Retinal pigment epithelial cell (primary cell): ENCODE measurements around the gene TRIM65.

Experiments used
- DNase-seq: peaks from one replicate; pipeline ENCODE4 v3.0.0-alpha.2; 2010; ENCODE audit warnings: low read depth
- H3K4me3 ChIP-seq: 2 replicates; pipeline ENCODE4 v1.5.1; 2011; ENCODE audit warnings: mild to moderate bottlenecking, low read length, control low read depth, moderate library complexity
- TF ChIP-seq, protein P1 (sequence below): conservative IDR thresholded peaks from 2 replicates; pipeline ENCODE4 v1.5.1; 2011; ENCODE audit warnings: low read depth, low read length, control low read depth, inconsistent platforms

The TRIM65 gene

DNA sequence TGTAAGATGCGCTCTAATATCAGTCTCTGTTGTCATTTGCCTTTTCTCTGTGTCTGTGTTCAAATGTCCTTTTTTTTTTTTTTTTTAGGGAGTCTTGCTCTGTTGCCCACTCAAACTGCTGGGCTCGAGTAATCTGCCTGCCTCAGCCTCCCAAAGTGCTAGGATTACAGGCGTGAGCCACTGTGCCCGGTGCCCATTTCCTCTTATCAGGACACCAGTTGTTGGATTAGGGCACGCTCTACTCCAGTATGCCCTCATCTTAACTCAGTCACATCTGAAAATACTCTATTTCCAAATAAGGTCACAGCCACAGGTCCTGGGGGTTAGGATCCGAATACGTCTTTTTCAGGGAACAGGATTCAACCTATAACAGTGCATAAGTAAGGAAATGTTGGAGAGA lies 16.5 kb downstream of the TRIM65 start:
- TF ChIP-seq, protein P1, sequence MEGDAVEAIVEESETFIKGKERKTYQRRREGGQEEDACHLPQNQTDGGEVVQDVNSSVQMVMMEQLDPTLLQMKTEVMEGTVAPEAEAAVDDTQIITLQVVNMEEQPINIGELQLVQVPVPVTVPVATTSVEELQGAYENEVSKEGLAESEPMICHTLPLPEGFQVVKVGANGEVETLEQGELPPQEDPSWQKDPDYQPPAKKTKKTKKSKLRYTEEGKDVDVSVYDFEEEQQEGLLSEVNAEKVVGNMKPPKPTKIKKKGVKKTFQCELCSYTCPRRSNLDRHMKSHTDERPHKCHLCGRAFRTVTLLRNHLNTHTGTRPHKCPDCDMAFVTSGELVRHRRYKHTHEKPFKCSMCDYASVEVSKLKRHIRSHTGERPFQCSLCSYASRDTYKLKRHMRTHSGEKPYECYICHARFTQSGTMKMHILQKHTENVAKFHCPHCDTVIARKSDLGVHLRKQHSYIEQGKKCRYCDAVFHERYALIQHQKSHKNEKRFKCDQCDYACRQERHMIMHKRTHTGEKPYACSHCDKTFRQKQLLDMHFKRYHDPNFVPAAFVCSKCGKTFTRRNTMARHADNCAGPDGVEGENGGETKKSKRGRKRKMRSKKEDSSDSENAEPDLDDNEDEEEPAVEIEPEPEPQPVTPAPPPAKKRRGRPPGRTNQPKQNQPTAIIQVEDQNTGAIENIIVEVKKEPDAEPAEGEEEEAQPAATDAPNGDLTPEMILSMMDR = no peak
- no peak overlapping the region for H3K4me3 ChIP-seq
- no peak for DNase-seq

DNA sequence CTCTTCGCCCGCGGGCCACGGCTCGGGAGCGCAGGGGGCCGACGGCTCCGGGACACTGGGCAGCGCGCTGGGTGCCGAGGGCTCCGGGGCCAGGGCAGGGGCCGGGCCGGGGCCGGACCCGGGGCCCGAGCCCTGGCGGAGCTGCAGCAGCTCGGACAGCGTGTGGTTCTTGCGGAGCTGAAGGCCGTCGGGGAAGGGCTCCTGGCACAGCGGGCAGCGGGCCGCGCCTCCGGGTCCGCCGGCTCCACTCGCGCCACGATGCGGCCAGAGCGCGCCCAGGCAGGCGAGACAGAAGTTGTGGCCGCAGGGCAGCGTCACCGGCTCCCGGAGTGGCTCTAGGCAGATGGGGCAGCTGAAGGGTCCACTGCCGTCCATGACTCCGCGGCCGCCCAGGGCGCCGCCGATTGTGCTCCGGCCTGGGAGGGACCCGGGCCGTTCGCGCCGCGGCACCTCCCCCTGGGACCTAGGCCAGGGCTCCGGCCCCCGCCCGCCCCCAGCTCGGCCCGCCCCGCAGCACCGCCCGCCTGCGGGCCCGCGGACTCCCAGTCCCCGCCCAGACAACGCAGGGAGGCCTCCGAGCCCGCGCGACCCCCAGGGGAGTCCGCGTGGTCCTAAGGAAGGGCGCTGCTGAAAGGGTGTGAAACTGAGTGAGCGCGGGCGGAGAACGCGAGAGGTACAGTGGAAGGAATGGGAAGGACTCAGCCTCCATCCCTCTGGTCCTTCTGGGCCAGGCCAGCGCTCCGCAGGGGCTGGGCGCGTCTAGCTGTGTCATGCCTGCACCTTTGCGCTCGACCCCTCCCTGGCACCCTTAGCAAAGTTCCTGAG lies 18.4 kb downstream of the TRIM65 start, which contains the start of gene TRIM47:
TSS of gene TRIM47 (minus strand) at position 408 of the 825 bp plus-strand sequence. CDS start at position 375, 33 bp downstream.
- TF ChIP-seq, protein P1 = peak; percentile 21
- H3K4me3 ChIP-seq = peak within 1 kb of the TSS; percentile 75
- no peak for DNase-seq

DNA sequence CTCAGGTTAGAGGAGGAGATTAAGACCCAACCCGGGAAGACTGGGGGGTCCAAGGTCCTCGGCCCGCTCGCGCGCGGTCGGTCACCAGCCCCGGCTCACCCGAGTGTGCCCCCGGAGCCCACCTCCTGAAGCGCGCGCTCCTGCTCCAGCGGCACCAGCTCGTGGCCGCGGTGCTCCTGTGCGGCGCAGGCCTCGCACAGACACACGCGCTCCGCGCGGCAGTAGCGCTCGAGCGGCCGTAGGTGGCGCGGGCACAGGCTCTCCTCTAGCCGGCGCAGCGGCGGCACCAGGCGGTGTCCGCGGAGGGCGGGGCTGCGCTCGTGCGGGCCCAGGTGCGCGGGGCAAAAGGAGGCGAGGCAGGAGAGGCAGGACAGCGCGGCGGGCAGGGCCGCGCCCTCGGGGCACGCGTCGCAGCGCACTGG lies 19.0 kb downstream of the TRIM65 start:
- H3K4me3 ChIP-seq = peak overlapping the region; percentile 75
- DNase-seq = no peak
- TF ChIP-seq, protein P1 = peak; percentile 51

DNA sequence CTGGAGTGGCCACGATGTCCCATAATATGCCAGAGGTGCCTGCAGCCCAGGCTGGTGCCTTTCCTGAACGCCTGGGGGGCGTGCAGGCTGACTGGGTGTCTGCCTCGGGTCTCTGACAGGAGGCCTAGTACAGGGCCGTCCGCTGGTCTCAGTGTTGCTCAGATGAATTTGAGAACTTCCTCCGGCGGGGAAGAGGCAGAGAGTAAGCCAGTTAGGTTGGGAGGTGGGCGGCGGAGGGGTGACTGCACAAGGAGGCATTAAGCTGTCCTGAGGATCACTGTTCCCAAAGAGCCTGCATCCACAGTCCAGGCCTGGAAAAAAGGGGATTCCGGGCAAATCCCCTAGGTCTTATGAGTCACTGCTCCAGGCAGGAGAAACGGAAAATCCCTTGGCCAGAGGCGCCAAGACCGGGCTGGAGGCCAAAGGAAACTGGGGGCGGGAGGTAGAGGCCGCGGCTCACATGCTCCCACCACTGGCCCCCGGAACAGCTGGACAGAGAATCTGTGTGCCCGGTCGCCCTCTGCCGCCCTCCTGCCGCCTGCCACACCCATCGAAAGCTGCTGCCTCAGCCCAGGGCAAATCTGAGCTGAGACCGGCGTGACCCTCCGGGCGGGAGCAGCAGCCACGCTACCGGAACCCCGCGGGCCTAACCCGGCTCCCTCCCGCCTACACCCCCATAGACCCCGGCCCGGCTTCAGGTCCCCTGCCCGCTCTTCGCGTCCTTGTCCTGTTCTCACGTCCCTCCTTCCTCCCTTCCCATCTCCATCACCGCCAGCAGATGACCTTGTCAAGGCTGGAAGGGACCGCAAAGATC lies 19.6 kb downstream of the TRIM65 start:
- TF ChIP-seq, protein P1 = no peak
- peak overlapping the region; percentile 75 for H3K4me3 ChIP-seq
- DNase-seq = peak; percentile 92

DNA sequence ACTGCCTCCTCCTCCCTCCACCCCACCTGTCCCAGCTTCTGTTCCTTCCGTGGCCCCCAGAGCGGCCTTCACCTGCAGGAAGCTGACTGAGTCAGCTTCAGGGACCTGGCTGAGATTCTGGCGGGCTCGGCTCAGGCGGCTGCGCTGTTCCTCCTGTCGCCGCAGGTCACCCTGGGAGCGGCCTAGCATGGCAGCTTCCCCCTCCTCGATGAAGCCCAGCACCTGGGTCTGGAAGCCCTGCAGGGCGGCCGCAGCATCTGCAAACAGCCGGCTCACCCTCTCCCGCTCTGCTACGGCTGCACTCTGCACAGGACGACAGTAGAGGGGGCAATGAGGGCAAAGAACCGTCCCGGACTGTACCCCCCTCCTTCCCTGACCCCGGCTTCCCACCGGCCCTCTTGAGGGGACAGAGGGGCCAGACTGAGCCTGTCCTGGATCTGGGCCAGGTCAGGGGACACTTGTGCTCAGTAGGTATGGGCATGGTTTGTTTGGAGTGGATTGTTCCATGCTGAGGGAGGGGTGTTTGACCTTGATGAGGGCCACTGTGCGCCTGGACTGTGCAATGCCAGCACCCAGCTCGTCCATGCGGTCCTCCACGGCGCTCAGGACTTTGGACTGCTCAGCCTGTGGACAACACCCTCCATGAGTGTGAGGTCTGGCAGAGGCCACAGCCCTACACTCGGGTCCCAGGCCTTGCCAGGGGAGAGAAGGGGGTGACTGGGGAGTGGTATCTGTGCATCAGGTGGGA lies 20.4 kb downstream of the TRIM65 start:
- no peak for DNase-seq
- TF ChIP-seq, protein P1 = peak; percentile 29

DNA sequence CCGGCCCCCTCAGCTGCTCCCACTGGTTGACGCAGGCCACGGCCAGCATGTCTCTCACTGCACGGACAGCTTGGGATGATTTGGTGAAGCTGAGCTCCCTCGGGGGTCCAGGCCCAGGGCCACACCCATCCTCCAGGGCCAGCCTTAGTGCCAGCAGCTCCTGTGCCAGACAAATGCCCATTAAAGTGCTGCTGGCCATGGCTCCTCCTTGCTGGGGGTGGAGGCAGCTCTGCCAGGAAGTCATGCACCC lies 20.9 kb downstream of the TRIM65 start:
- H3K4me3 ChIP-seq = peak overlapping the region; percentile 75
- DNase-seq = no peak
- TF ChIP-seq, protein P1 = no peak

More for the DNA sequence above, 20.4 kb downstream of the TRIM65 start:
- peak overlapping the region; percentile 75 for H3K4me3 ChIP-seq
